IPS-18a (cell line): ENCODE measurements around the gene MAPK9.
"Not testable (repeated sequence)": the region's sequence is repeated elsewhere in the genome, so short reads cannot be mapped to it uniquely, and the experiment has no call there.

Source experiments
- H3K27ac ChIP-seq: one replicate; pipeline ENCODE4 v1.5.1; 2013; ENCODE audit warnings: low read length
- H3K27me3 ChIP-seq: one replicate; pipeline ENCODE4 v1.6.1; 2013; ENCODE audit warnings: mild to moderate bottlenecking, low read length; ENCODE audit not compliant: control insufficient read depth, insufficient read depth
- H3K36me3 ChIP-seq: one replicate; pipeline ENCODE4 v1.6.1; 2013; ENCODE audit warnings: low read depth, low read length; ENCODE audit not compliant: control insufficient read depth
- H3K4me1 ChIP-seq: one replicate; pipeline ENCODE4 v1.6.1; 2013; ENCODE audit warnings: low read depth, low read length; ENCODE audit not compliant: control insufficient read depth
- H3K4me3 ChIP-seq: one replicate; pipeline ENCODE4 v1.5.1; 2013; ENCODE audit warnings: low read length
- H3K9ac ChIP-seq: one replicate; pipeline ENCODE4 v1.6.1; 2013; ENCODE audit warnings: mild to moderate bottlenecking, low read length, moderate library complexity
- H3K9me3 ChIP-seq: one replicate; pipeline ENCODE4 v1.6.1; 2013; ENCODE audit warnings: low read depth, low read length; ENCODE audit not compliant: control insufficient read depth

MAPK9 gene

DNA sequence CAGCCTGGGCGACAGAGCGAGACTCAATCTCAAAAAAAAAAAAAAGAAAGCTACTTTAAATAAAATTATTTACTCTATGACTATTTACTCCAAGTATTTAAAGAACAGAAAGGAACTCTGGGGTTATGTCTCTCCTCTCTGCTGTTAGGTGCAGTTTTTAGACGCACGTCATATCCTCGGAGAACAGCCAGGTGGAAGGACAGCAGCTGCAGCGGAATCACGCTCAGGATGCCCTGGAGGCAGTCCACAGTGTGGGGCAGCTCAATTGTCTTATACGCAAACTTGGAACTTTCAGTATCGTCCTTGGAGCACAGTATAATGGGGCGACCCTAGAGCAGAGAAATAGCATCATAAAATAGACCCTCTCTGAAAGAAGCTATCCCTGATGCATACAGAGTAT lies 10.4 kb upstream of the MAPK9 start:
- H3K4me3 ChIP-seq = no peak overlapping the region
- H3K27me3 ChIP-seq = no peaks in the 10 kb centered on the region
- no peaks in the 10 kb centered on the region for H3K9me3 ChIP-seq
- H3K27ac ChIP-seq = no peak overlapping the region
- H3K9ac ChIP-seq = no peak overlapping the region
- peaks cover 64% of the 10 kb centered on the region for H3K36me3 ChIP-seq
- H3K4me1 ChIP-seq = no peaks in the 10 kb centered on the region

GRCh38 chr5:180301253-180301652 lies 9.4 kb upstream of the MAPK9 start:
- H3K27me3 ChIP-seq = no peaks in the 10 kb centered on the region
- H3K36me3 ChIP-seq = peaks cover 56% of the 10 kb centered on the region
- no peak overlapping the region for H3K9ac ChIP-seq
- H3K27ac ChIP-seq = no peak overlapping the region
- H3K4me3 ChIP-seq = no peak overlapping the region
- no peaks in the 10 kb centered on the region for H3K4me1 ChIP-seq
- H3K9me3 ChIP-seq = no peaks in the 10 kb centered on the region

DNA sequence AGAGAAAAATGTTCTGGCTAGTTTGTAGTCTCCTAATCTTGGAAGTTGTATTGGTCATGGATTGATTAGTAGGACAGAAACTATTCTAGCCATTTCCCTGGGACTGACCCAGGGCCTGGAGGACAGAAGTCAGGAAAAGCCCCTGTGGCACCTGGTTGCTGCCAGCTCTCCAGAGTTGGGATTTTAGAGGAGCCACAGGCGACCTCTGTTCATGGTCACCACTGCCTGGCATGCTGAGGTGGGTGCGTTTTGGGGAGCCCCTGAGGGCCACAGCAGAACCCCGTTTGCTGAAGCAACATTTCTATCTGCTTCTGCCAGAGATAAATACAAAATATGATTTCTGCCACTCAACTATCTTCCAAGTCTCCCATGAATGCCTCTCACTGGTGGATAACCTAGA lies 7.6 kb upstream of the MAPK9 start:
- Histone ChIP-seq H3K9ac (no peak overlapping the region), H3K4me1 (no peaks in the 10 kb centered on the region), H3K9me3 (no peaks in the 10 kb centered on the region), H3K27ac (no peak overlapping the region), H3K27me3 (no peaks in the 10 kb centered on the region), H3K4me3 (no peak overlapping the region), H3K36me3 (peaks cover 40% of the 10 kb centered on the region)

- peaks cover 34% of the 10 kb centered on the region for H3K36me3 ChIP-seq
- H3K4me1 ChIP-seq, H3K27me3 ChIP-seq, H3K27ac ChIP-seq, H3K9me3 ChIP-seq, H3K4me3 ChIP-seq, H3K9ac ChIP-seq: not testable (repeated sequence)
These were observed 7.1 kb upstream of the MAPK9 start for GRCh38 chr5:180299014-180299413.

GRCh38 chr5:180297587-180298282 lies 5.9 kb upstream of the MAPK9 start:
- Histone ChIP-seq H3K9ac (no peak overlapping the region), H3K4me3 (no peak overlapping the region), H3K9me3 (no peaks in the 10 kb centered on the region), H3K27me3 (no peaks in the 10 kb centered on the region), H3K4me1 (peaks cover 3% of the 10 kb centered on the region), H3K27ac (no peak overlapping the region), H3K36me3 (peaks cover 25% of the 10 kb centered on the region)

- H3K27ac ChIP-seq = no peak overlapping the region
- no peak overlapping the region for H3K4me3 ChIP-seq
- no peak overlapping the region for H3K9ac ChIP-seq
- no peaks in the 10 kb centered on the region for H3K27me3 ChIP-seq
- H3K9me3 ChIP-seq = no peaks in the 10 kb centered on the region
- H3K36me3 ChIP-seq = peaks cover 18% of the 10 kb centered on the region
- peaks cover 3% of the 10 kb centered on the region for H3K4me1 ChIP-seq
These were observed 4.9 kb upstream of the MAPK9 start for GRCh38 chr5:180296771-180297170.

- Histone ChIP-seq H3K4me1 (peaks cover 6% of the 10 kb centered on the region), H3K27me3 (no peaks in the 10 kb centered on the region), H3K27ac (no peak overlapping the region), H3K4me3 (no peak overlapping the region), H3K9me3 (no peaks in the 10 kb centered on the region), H3K36me3 (peaks cover under 1% of the 10 kb centered on the region), H3K9ac (no peak overlapping the region)
These were observed 3.2 kb upstream of the MAPK9 start for GRCh38 chr5:180294913-180295555.

GRCh38 chr5:180294411-180294810 lies 2.5 kb upstream of the MAPK9 start:
- Histone ChIP-seq H3K9ac (no peak overlapping the region), H3K4me1 (peaks cover 6% of the 10 kb centered on the region), H3K27me3 (no peaks in the 10 kb centered on the region), H3K27ac (no peak overlapping the region), H3K9me3 (no peaks in the 10 kb centered on the region), H3K36me3 (no peaks in the 10 kb centered on the region), H3K4me3 (no peak overlapping the region)

DNA sequence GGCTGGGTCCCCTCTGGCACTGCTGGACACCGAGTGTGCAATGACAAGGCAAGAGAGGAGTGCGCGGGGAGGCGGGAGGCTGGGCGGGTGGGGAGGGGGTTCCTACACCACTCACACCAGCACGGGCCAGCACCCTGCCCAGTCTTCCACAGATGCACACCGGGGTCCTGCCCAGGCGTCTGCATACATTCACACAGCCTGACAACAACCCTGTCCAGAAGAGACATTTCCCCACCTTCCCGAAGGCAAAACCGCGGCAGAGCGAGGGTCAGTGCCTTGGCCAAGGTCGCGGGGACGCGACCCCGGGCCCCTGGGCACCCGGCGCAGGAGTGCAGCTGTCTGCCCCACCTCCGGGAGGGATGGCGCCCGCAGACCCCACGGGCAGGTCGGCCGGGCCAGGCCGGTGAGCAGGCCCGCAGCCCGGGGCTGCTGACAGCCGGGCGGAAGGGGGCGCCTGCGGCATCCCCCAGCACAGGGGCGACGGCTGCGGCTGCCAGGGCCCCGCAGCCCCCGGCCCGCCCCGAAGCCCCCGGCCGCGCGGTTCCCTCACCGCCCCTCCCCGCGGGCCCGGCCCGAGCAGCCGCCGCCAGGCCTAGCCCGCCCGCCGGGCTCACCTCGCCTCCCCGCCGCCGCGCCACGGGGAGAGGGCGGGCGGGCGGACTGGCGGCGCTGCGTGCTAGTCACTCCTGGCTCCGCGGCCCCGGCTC lies 496 bp downstream of the MAPK9 start:
- peaks cover 3% of the 10 kb centered on the region for H3K36me3 ChIP-seq
- H3K27me3 ChIP-seq = no peaks in the 10 kb centered on the region
- H3K4me3 ChIP-seq = peak overlapping the region; percentile 79
- no peaks in the 10 kb centered on the region for H3K9me3 ChIP-seq
- H3K4me1 ChIP-seq = peaks cover 6% of the 10 kb centered on the region
- H3K27ac ChIP-seq = no peak overlapping the region
- peak overlapping the region; percentile 15 for H3K9ac ChIP-seq

- Histone ChIP-seq H3K27me3 (no peaks in the 10 kb centered on the region), H3K36me3 (peaks cover 3% of the 10 kb centered on the region), H3K9me3 (no peaks in the 10 kb centered on the region), H3K4me3 (peak overlapping the region; percentile 79), H3K27ac (no peak overlapping the region), H3K4me1 (peaks cover 6% of the 10 kb centered on the region), H3K9ac (no peak overlapping the region)
These were observed 1.2 kb downstream of the MAPK9 start for GRCh38 chr5:180290568-180291233.

DNA sequence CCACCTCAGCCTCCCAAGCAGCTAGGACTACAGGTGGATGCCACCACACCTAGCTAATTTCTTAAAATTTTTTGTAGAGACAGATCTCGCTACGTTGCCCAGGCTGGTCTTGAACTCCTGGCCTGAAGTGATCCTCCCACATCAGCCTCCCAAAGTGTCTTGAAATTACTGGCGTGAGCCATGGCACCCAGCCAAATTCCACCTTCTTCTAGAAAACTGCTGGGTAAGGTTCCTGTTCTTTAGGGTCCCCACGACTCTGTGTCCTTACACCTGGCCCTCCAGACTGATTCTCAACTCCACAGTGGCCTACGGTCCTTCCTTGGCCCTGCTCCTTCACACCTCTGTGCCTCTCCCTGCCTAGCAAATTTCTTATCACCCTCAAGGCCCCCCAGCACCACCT lies 1.9 kb downstream of the MAPK9 start:
- peaks cover 3% of the 10 kb centered on the region for H3K36me3 ChIP-seq
- no peaks in the 10 kb centered on the region for H3K27me3 ChIP-seq
- H3K4me3 ChIP-seq = no peak overlapping the region
- H3K4me1 ChIP-seq = peaks cover 6% of the 10 kb centered on the region
- H3K9ac ChIP-seq = no peak overlapping the region
- H3K27ac ChIP-seq = no peak overlapping the region
- no peaks in the 10 kb centered on the region for H3K9me3 ChIP-seq
